HG03558 (cell line): ENCODE data around the gene GNAT1.

Source experiments
- ATAC-seq: cut with Tn5 transposase; IDR thresholded peaks from one replicate; pipeline ENCODE4 v1.9.1; 2021; ENCODE audit warnings: moderate number of reproducible peaks; ENCODE audit not compliant: unreplicated experiment; ENCODE audit errors: extremely low read depth

The GNAT1 gene

DNA sequence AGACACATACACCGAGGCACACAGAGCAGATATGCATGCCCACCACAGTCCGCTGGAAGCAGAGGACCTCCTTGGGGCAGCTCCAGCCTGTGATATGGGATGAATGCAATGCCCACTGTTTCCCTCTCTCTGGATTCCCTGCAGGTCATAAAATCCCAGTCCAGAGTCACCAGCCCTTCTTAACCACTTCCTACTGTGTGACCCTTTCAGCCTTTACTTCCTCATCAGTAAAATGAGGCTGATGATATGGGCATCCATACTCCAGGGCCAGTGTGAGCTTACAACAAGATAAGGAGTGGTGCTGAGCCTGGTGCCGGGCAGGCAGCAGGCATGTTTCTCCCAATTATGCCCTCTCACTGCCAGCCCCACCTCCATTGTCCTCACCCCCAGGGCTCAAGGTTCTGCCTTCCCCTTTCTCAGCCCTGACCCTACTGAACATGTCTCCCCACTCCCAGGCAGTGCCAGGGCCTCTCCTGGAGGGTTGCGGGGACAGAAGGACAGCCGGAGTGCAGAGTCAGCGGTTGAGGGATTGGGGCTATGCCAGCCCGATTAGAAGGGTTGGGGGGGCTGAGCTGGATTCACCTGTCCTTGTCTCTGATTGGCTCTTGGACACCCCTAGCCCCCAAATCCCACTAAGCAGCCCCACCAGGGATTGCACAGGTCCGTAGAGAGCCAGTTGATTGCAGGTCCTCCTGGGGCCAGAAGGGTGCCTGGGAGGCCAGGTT lies at the start of gene GNAT1:
Gene GNAT1 (plus strand): TSS at position 675 of the 725 bp plus-strand sequence. CDS start 116 bp downstream, outside the sequence.
- no peak for ATAC-seq

DNA sequence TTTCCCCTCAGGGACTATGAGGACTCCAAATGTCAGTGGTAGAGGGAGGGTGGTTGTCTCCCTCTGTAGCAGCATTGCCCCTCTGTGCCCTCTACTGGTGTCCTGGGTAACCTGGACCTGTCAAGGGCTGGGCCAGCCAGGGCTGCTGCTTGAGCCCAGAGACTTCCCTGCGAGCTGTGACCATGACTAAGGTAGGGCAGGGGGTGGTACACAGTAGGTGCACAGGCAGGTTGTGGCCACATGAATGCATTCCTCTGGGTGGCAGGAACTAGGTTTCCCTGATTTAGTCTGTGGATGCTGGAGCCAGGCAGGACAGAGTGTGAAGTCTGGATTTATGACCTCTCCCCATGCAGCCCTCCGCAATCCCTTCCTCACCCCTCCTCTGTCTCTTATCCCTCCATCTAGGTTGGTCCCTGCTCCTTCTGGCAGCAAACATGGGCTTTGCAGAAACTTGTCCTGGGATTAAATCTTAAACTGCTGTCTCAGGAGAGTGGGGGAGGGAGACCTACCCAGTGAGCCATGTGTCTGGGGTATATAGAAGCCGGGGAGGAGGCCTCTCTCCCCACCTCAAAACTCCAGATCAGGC lies 45.0 kb upstream of the GNAT1 start:
- no peak for ATAC-seq

DNA sequence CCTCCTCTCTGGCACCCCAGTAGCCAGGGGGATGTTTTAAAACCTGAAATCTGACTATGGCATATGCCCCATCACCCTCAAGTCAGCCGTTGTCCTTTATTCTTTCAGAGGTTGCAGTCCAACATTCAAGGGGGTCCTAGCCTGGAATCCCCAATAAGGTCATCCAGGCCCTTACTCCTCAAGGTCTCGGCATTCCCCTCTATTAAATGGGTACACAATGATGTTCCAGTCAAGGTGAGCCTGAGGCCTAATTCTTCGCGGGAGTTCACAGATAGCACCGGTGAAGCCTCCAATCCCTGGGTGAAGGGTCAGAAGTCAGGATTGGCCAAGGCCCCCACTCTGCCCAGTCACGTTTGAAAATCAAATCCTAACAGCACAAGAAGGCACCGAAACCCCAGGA lies 44.4 kb upstream of the GNAT1 start:
- no peak for ATAC-seq

DNA sequence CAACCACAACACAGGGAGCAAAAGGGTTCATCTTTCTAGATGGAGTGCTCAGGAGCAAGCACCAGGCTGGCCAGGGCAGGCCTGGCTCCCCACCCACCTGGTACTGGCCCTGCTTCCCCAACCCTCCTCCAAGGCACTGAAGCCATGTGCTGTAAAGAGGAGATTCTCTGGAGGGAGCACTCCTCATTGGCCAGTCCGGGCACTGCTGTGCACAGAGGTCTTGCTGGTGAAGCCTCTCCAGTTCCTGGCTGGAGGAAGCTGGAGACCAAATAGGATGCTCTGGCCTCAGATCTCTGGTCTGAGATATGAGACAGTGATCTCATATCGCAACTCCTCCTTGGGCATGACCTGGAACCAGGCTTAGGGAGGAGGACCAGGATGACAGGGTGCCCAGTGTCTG lies 44.0 kb upstream of the GNAT1 start:
- no peak for ATAC-seq

DNA sequence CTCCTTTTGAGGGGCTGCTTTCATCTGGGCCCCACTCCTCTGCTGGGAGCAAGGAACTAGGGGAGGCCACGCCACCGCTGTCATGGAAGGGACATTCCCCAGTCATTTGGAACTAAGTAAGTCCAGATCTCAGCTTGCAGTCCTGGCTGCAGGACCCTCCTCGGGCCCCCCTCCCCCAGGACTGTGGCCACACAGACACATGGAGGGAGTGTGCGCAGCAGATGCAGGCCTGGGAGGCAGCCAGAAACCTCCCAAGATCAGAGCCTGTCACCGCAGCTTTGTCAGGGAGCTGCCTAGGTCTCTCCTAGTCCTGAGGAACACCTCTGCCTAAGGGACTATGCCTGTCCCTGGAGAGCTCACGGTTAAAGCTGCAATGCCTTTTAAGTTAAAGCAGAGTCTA lies 43.5 kb upstream of the GNAT1 start:
- ATAC-seq, result no peak

DNA sequence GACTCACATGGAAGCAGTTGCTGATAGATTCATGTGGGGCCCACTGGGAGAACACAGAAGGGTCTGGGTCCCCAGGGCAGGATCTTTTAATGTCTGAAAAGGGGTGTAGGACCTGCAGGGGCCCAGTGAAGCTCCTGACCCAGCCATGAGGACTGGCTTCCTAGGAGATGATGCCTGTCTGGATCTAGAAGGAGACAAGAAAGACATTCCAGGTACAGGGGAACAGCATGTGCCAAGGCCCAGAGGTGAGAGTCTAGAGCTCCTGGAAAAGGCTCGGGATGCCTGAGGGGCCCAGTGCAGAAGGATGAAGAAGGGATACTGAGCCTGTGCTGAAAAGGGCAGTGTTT lies 41.0 kb upstream of the GNAT1 start:
- no peak for ATAC-seq

DNA sequence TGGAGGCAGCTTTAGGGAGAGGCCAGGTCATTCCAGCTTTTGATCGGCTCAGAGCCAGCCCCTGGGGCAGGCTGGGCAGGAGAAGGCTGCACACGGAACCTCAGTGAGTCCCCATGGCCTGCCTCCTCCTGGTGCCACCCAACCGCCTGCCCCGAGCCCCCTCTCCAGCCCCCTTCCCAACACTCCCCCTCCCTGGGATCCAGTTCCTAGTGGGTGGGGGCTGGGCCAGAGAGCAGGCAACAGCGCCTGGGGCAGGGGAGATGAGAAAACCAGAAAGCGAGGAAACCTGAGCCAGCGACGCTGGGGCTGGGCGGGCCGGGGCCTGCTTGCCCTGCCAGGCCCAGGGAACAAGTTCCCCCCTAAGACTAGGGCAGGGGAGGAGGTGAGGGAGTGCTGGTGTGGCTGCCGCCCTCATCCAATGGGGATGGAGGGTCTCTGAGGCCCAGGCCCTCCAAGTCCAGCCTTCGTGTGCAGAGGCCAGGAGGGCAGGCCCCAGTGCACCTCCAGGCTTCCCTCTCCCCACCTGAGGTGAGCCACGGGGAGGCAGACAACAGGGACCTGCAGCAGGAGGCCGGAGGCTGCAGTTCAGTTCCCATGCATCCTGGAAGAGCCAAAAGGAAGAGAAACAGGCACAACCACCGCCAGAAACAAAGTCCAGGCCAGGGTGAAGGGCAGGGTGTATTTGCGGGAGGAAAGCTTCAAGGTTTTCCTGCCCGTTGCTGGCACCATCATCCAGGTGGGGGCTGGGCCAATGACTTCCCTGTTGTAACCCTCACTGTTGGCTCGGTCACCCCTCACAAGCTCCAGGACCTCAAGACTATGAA lies 40.3 kb upstream of the GNAT1 start:
- no peak for ATAC-seq

DNA sequence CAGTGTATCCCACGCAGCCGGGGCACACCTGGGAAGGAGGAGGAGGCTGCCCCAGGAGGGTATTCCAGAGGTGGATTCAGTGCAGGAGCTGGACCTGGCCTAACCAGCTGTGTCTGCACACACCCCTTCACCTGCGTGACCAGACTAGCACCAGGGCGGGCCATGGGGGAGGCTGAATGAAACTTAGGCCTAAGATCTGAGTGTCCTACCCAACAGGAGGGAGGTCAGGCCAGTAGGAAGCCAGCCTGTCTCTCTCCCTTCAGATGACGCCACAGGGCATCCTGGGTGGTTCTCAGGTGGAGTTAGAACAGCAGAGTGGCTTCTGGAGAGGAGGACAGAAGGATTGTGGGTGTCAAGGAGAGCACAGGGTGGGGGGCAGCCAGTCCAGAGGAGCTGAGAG lies 39.7 kb upstream of the GNAT1 start:
- no peak for ATAC-seq

DNA sequence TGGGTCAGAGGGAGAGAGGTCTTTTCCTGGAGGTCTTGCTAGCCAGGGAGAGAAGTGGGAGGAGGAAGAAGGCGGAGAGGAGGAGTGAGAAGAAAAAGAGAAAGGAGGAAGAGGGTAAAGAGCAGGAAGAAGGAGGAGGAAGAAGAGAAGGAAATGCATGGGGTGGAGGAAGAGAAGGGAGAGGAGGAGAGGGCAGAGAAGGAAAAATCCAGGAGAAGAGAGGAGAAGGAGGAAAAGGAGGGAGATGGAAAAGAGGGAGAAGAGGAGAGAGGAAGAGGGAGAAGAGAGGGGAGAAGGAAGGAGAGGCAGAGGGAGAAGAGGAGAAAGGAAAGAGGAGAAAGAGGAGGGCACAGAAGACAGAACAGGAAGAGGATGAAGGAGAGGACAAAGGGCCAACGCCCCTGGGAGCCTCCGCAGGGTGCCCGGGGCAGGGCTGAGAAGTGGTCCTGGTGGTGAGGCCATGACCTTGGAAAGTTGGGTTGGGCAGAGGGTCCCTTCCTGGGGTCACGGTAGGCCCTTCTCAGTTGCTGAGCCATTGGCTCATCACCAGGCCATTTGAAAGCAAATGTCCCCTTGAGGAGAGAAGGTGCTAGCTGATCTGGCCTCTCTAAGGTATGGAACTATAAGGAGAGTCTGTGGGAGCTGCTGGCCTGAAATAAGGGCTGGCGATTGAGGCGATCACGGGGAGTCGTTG lies 37.5 kb upstream of the GNAT1 start:
- no peak for ATAC-seq

DNA sequence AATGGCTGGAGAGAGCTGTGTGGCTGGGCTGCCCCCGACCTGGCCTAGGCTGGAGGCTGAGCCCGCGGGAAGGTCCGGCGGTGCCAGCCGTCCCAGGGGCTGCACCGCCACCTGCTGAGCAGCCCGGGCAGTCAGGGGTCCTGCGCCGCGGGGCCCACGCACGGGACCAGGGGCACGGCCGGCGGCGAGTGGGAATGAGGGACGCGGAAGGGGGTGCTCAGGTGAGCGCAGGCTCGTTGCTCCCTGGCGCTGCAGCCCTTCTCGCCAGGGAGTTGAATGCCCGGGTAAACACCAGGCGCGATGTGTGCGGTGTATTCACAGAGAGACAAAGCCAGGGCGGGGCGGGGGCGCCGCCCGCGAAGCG lies 37.0 kb upstream of the GNAT1 start:
- ATAC-seq, result no peak

DNA sequence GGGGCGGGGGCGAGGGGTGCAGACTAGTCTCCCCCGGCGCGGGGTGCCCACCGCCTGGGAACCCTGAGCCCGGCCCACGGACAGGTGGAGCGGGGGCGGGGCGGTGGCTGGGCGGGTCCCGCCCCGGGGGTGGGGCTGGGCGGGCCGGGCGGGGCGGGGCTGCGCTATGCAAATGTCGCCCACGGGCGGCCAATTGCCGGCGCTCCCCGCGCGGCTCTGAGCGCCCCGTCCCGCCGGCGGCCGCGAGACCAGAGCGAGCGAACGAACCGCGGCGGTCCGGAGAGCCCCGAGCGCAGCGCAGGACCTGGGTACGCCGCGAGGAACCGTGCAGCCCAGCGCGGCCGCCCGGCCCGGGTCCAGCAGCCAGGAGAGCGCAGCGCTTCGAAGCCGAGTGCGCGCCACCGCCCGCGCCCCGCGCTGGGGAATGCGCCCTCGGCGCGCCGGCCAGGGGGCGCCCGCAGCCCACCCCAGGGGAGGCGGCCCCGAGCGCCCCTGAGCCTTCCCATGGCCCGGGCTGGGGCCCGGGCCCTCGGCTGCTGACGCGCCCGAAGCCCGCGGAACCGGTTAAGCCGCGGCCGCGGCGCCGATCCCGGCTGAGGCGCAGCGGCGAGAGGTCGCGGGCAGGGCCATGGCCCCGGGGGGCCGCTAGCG lies 36.4 kb upstream of the GNAT1 start, which contains the start of gene SEMA3F:
Gene SEMA3F (plus strand): TSS at position 485 of the 651 bp plus-strand sequence. CDS start 4,299 bp downstream, outside the sequence.
- ATAC-seq, result no peak

DNA sequence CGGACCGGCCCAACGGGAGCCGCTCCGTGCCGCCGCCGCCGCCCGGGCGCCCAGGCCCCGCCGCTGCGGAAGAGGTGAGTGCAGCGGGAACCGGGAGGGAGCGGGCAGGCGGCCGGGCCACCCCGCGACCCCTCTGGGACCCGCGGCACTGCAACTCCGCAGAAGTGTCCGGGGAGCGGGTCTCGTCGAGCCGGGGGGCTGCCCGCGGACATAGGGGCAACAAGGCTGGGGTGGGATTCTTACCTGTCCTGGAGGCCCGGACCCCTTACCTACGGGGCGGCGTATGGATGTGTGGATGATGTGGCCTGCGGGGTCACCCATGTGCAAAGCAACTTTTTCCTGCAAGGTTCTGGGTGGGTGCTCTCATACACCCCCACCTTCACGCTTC lies 35.9 kb upstream of the GNAT1 start:
- no peak for ATAC-seq

DNA sequence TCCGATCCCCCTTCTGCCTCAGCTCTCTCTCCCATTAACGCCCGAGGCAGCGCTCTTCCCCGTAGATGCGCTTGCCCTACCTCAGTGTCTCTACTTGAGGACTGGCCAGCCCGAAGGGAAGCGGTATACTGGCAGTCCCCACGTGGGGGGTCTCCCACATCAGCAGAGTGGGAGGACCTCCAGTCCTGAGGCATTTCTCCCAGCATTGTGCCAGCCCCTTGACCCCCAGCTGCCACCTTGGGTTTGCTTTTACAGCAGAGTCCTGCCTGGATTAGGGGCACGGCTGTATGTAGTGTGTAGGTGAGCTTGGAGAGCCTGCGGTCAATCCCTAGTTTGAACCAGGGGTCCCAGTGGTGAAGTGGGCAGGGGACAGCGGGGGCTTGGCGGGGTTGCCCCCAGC lies 35.5 kb upstream of the GNAT1 start:
- ATAC-seq, result no peak

DNA sequence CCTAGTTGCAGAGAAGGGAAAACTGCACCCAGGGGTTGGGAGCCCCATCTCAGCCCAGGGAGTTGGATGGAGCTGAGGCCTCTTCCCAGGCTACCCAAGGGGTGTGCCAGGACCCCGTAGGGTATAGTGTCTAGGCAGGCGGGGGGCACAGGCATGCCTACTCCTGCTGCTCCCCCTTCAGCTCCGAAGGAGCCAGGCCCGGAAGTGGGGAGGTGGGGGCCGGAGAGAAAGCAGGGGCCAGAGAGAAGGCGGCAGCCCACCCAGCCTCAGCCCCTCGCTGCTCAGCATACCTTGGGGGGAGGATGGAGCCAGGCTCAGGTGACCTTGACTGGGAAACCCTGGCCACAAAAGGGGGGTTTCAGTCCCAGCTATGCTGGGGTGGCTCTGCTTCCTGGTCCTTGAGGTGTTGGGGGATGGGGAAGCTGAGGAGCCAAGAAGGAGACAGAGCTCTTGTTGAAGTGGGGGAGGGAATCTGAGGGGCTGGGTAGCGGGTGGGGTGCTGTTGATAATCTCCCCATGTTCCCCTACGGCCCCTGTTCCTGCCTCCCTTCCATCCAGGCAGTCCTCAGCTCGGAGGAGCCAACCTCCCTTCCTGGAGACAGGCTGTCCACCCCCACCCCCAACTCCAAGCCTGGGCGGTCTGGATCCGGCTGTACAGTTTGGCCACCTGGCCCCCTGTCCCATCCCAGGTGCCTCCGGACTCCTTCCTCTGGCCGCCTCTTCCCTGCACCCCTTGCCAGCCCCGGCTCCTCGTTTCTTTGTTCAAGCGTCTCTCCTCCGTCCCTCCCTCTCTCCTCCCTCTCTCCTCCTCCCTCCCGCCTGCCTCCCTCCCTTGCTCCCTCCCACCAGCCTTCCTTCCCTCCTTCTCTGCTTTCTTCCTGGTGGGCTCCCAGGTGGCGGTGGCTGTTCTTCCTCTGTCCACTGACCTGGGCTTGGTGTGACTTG lies 34.6 kb upstream of the GNAT1 start:
- no peak for ATAC-seq

DNA sequence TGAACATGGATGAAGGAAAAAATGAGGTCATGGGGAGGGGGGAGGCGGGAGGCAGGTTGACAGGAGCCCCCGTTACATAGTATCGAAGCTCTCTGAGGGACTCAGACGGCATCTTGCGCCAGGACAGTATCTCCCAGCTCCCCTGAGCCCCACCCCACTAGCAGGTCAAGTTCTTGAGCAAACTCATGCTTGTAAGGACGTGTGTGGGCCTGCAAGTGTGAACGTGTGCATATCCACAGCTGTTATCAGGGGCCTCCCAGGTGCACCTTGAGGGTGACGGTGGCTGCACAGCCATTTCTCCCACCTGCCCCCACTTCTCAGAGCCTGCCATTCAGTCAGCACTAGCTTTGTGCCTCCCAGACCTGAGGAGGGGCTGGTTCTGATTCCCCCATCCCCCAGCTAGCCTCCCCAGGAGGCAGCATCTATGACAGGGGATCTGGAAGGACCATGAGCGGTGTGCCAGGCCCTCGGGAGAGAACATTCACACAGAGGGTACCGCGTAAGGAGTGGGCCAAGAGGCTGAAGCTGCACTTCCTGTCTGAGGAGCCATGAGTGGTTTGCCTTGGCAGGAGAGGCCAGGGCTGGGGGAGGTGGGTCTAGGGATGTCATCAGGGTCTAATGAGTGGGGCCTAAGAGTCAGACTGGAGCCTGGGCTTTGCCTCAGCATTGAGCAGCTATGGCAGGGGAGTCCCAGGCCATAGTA lies 33.4 kb upstream of the GNAT1 start:
- ATAC-seq, result no peak

DNA sequence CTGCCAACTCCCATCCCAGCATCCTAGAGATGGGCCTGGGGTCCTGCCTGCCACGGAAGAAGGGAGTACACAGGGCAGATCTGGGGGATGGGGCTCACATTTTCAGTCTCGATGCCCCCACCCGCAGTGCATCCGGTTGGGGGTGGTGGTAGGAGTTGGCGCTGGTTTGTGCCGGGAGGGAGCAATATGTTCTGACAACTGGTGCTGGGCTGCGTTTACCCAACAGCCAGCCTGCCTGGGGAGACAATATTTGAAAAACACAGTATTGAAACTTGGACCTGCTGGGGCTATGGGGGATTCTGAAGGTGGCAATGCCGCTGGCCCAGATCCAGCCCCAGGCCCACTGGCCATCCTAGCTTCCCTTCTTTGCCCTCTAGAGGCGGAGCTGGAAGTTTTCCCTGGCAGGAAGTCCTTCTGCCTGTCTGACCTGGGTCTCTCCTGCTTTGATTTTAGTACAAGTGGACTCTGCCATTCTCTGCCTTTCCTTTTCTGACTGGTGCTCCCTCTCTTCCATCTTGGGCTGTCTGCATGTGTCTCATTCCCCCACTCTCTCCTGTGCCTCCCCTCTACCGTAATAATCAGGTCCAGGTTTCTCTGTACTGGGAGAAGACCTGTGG lies 32.8 kb upstream of the GNAT1 start:
- ATAC-seq, result no peak

DNA sequence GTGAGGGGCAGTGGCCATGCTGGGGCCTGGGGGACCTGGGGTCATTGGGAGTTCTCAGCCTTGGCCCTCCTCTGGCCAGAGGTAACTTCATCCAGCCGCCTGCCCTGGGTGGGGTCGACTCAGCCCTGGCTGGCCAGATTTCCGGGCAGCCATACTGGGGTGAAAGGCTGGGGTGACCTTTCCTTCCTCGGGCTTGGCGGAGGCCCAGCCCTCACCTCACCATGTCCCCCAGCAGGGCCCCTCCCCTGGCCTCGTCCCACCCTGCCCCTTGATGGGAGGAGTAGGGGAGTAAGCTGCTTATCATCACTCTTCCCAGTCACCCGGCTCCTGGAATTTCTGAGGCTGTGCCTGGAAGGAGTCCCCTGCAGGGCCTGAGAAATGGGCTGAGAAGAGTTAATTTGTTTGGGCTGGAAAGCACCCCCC lies 30.8 kb upstream of the GNAT1 start:
- no peak for ATAC-seq

DNA sequence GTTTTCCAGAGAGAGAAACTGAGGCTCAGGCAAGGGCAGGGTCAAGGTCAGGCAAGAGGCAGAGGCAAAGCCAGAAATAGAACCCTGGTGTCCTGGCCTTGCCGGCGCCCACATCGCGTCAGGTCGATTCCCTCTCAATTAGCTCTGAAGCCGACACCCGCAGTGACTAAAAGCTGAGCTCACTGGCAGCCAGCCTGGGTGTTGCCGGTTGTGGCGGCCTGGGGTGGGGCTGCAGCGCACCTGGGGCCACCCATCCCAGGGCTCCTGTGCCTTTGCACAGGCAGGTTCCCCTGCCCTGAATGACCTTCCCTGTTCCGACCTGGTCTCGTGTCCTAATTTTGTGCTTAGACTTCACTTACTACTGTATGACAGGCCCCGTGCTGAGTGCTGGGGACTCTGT lies 30.1 kb upstream of the GNAT1 start:
- no peak for ATAC-seq
